CD1c-positive myeloid dendritic cell (primary cell): ENCODE data around the gene TARDBP.
"Not testable (repeated sequence)": the region's sequence is repeated elsewhere in the genome, so short reads cannot be mapped to it uniquely, and the experiment has no call there.

Experiments used
- DNase-seq: peaks from one replicate; pipeline ENCODE4 v3.0.0-alpha.2; 2016; ENCODE audit errors: extremely low spot score

The TARDBP gene

DNA sequence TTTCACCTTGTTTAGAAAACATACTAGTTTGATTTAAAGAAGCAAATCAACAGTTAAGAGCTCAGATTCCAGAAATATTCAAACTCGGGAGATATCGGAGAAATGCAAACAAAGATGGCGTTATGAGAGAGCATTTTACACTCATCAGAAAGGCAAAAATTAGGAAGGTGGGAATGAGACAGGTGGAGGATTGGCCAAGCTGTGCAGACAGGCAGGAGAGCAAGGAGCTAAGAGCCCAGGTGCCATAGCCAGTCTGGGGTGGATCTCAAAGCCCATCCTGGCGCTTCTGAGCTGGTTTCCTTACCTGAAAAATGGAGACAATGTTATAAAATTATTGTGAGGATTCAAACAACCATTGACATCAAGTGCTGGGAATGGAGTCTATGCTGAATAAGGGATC lies 19.6 kb upstream of the TARDBP start:
- DNase-seq, result no peak

DNA sequence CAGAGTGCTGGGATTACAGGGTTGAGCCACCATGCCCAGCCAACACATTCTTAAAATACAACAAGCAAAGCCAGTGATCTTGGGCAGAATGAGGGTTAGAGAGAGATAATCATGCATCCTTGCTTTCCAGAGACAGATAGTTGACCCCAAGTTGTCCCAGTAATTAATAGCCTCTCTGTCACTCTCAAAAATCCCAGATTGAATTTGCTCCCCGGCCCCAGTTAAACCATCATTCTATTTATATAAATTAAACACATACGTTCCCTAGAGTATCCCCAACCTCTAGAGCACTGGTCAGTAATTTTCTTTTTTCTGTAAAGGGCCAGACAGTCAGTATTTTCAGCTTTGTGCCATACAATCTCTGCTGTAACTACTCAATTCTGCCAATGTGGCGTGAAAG lies 16.4 kb upstream of the TARDBP start:
- DNase-seq, result no peak

DNA sequence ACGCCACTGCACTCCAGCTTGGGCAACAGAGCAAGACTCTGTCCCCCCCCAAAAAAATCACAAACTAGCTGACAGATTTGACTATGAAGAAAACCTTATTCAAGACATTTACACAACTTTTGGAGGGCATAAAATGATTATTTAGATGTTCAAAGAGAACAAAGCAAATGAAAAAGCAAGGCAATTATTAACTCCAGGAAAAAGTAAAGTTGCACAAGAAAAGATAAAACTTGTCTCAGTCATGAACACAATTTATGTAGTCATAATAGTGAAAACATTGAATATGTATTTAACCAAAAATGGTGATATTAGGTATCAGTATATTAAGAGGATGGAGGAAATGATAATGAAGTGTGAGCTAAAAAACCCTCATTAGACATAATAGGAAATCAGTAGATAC lies 11.9 kb upstream of the TARDBP start:
- no peak for DNase-seq

DNA sequence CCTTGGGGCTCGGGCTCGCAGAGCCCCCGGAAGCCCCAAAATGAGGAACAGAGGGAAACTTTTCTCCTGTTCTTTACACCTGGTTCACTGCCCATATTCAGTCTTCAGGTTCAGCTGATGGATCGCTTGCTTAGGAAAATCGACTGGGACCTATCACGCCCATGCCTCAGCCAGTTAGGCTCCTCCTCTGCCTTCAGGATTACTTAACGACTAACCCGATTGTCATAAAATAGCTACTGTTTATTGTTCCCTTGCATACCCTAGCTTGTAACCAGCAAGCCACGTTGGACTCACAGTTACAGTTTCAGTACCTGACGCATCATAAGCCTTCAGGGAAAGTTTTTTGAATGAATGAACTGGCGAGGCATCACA lies 692 bp downstream of the TARDBP start:
- no peak for DNase-seq

DNA sequence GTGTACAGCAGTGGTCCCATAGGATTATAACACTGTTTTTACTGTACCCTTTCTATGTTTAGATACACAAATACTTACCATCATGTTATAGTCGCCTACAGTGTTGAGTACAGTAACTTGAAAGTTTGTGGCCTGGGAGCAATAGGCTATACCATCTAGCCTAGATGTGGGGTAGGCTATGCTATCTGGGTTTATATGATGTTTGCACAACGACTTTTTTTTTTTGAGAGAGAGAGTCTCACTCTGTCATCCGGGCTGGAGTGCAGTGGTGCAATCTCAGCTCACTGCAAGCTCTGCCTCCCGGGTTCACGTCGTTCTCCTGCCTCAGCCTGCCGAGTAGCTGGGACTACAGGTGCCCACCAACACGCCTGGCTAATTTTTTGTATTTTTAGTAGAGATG lies 6.9 kb downstream of the TARDBP start:
- not testable (repeated sequence) for DNase-seq

DNA sequence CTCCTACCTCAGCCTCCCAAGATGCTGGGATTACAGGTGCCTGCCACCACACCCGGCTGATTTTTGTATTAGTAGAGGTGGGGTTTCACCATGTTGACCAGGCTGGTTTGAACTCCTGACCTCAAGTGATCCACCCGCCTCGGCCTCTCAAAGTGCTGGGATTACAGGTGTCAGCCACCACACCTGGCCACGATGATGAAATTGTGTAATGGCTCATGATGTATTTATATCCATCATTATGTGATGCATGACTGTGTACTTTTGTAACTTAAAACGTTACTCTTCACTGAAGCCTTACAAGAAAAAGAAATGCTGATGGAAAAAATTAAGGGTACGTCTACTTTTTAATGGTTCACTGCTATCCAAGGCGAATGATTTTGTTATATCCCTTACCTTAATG lies 7.5 kb downstream of the TARDBP start:
- no peak for DNase-seq

DNA sequence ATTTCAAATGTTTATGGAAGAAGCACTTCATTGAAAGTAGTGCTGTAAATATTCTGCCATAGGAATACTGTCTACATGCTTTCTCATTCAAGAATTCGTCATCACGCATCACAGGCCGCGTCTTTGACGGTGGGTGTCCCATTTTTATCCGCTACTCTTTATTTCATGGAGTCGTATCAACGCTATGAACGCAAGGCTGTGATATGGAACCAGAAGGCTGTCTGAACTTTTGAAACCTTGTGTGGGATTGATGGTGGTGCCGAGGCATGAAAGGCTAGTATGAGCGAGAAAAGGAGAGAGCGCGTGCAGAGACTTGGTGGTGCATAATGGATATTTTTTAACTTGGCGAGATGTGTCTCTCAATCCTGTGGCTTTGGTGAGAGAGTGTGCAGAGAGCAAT lies 10.7 kb downstream of the TARDBP start:
- no peak for DNase-seq

DNA sequence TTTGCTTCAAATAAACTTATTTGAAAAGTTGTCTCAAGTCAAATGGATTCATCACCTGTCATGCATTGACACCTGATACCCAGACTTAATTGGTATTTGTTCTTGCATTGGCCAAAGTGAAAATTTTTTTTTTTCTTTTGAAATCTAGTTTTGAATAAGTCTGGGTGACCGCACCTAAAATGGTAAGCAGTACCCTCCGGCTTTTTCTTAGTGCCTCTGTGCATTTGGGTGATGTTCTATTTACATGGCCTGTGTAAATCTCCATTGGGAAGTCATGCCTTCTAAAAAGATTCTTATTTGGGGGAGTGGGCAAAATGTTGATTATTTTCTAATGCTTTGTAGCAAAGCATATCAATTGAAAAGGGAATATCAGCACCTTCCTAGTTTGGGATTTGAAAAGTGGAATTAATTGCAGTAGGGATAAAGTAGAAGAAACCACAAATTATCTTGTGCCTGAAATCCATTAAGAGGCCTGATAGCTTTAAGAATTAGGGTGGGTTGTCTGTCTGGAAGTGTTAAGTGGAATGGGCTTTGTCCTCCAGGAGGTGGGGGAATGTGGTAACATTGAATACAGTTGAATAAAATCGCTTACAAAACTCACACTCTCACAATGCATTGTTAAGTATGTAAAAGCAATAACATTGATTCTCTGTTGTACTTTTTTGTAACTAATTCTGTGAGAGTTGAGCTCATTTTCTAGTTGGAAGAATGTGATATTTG lies 11.9 kb downstream of the TARDBP start:
- no peak for DNase-seq

DNA sequence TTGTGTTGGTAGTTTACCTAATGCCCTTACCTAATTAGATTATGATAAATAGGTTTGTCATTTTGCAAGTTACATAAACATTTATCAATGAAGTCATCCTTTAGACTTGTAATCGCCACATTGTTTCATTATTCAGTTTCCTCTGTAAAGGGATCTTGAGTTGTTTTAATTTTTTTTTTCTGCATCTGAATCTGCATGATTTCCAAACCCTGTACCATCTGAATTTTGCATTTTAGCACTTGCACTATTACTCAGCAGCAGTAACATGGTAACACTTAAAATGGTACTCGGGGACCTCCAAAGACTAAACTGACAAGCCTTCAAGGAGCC lies 12.4 kb downstream of the TARDBP start:
- DNase-seq, result no peak

DNA sequence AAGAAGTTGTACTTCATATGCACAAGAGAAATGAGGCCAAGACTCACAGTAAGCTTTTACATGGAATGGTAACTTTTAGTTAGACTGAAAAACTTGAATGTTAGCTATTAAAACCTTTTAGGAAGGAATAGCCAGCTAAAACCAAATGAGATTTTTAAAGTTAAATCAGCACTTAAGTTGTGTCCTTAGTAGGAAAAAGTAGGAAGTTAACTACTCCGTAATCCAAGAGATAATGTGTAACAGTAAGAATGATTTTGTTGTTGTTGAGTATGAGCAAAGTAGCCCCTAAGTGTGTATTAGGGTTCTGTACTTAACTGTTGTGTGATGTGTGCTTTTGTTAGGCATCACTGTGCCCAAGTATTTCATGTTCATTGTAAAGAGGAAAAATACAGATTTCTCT lies 13.2 kb downstream of the TARDBP start:
- no peak for DNase-seq

DNA sequence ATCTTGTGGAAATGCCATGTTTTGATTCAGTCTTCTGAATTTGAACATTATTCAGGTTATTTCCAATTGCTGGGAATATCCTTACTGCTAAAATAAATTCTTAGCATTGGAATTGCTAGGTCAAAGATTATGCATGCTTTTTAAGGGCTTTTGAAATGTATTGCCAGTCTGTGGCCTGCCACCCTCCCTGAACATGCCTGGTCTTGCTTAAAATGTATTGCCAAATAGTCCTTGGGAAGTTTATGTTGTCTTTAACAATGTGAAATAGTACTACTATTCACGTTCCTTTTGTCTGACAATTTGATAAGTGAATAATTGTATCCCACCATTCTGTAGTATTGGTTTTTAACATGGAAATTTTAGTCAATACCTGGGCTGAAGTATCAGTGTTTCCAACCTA lies 13.6 kb downstream of the TARDBP start:
- DNase-seq, result no peak

DNA sequence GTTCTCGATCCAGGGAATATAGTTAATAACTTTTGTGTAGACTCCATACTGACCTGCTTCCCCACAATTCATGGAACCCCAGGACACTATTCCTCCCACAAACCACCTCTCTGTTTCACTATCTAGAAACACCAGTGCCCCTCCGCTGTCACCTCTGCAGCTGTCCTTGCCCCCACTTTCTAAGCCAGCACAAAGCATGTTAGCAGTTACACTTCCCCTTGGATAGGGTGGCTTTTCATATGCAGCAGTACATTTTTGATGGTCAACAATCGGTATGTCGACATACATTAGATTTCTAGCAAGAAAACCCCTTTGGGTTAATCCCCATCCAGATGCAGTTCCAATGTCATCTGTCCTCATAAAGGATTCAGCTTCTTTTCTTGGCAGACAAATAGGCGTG lies 14.4 kb downstream of the TARDBP start:
- DNase-seq, result no peak

DNA sequence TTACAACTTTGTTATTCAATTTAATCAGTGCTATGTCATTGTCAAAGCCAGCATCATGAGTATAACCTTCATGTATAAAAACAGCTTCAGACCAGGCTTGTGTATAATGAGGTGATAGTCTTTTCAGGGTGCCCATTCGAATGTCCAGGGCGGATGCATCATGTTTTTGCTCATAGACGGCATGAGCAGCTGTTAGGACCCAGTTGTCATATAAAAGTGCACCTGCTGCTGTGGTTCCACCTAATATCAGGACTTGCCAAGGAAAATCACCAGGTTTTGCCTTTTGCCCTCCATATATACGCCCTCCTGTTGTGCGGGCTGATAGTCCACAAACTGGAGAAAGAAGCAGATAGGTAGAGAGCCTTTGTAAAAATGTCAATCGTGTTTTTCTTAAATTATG lies 14.9 kb downstream of the TARDBP start:
- DNase-seq, result no peak

DNA sequence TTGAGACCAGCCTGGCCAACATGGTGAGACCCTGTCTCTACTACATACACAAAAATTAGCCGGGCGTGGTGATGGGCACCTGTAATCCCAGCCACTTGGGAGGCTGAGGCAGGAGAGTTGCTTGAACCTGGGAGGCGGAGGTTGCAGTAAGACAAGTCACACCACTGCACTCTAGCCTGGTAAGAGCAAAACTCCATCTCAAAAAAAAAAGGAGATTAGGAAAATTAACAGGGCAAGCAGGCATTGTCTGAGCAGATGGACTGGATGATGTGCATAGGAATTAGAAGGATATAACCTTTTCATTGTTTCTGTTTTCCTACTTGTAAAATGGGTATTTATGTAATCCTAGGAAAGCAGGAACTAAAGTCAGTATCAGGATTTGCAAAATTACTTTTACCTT lies 15.6 kb downstream of the TARDBP start:
- DNase-seq, result no peak

DNA sequence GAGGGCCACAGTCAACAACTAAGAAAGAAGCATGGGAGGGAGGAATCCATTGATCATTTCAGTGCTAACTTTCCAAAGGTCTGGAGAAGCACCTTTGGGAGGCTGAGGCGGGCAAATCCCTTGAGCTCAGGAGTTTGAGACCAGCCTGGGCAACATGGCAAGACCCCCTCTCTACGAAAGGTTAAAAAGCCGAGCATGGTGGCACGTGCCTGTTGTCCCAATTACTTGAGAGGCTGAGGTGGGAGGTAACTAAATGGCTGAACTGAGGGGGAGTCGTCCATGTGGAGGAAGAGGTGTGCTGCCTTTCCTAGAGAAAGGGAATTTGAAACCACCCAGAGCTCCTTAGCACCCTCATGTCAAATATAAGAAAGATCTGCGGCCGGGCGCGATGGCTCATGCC lies 18.4 kb downstream of the TARDBP start:
- DNase-seq, result no peak

DNA sequence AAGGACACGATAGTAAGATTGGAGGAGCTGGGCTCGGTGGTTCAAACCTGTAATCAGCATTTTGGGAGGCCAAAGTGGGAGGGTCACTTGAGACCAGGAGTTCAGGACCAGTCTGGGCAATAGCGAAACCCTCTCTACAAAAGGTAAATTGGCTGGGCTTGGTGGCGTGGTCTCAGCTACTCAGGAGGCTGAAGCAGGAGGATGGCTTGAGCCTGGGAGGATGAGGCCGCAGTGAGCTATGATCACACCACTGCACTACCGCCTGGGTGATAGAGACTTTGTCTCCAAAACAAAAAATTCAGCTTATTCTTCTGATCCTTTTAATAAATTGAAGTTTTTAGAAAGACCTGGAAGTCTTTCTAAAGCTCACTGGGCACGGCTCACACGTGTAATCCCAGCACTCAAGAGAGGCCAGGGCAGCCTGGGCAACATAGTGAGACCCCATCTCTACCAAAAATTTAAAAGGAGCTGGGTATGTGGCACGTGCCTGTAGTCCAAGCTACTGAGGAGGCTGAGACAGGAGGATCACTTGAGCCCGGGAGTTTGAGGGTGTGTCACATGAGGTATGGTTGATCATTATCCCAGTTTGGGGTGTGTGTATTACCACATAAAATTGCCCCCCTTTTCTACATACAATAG lies 19.3 kb downstream of the TARDBP start:
- DNase-seq, result no peak

DNA sequence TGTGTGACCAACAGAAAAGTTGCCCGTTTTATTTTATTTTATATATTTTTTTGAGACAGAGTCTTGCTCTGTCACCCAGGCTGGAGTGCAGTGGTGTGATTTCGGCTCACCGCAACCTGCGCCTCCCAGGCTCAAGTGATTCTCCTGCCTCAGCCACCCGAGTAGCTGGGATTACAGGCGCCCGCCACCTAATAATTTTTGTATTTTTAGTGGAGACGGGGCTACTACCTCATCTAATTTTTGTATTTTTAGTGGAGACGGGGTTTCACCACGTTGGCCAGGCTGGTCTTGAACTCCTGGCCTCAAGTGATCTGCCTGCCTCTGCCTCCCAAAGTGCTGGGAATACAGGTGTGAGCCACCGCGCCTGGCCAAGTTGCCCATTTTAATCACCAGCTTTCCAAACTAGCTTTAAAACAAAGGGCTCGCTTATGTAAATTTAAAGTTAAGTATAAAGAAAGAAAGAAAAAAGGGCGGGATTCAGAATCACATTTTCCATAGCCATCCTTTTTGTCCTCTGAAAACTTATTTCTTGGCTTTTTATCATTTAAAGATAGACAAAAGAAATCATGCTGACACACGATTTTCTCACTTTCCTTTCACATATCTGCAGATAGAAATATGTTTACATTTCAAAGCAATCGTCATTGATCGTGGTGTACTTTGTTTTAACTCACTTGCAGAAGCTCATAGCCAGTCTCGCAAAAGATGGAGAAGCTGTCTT lies 24.7 kb downstream of the TARDBP start:
- not testable (repeated sequence) for DNase-seq

DNA sequence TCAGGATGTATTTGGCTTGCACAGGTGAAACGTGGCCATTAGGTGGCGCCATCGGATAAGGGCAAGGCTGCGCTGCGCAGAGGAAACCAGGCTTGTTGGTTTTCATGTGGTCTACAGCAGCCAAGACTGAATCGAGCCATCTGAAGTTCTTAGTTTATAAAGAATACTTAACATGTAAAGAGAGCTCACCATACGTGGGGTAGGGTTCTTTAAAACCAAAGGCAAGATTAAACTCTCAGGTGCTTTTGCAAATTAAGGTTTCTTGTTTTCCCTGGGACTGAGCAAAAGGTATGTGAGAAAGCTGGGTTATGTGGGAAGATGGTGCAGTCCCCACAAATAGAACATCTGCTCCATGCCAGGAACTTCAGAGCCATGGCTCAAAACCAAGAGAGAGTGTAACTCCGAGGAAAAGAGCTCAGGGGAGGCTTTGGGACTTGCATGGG lies 25.3 kb downstream of the TARDBP start:
- peak; percentile 91 for DNase-seq

DNA sequence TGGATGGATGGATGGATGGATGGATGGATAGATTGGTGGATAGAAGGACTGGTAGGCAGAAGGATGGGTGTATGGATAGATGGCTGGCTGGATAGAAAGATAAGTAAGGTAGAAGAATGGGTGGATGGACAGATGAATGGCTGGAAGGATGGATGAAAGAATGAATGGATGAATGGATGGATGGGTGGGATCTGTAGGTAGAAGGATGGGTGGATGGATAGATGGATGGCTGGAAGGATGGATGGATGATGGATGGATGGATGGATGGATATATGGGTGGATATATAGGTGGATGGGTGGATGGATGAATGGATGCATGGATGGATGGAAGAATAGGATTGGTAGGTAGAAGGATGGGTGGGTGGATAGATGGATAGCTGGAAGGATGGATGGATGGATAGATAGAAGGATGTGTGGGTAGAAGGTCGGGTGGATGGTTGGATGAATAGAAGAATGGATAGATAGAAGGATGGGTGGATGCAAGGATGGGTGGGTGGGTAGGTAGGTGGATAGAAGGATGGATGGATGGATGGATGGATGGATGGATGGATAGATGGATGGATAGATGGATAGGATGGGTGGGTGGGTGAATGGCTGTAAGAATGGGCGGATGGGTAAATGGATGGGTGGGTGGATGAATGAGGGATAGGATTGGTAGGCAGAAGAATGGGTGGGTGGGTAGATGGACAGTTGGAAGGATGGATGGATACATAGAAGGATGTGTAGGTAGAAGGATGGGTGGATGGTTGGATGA lies 27.1 kb downstream of the TARDBP start:
- DNase-seq, result no peak

DNA sequence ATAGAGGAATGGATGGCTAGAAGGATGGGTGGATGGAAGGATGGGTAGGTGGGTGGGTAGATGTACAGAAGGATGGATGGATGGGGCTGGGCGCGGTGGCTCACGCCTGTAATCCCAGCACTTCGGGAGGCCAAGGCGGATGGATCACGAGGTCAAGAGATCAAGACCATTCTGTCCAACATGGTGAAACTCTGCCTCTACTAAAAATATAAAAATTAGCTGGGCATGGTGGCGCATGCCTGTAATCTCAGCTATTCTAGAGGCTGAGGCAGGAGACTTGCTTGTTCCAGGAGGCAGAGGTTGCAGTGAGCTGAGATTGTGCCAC lies 27.6 kb downstream of the TARDBP start:
- DNase-seq, result not testable (repeated sequence)

DNA sequence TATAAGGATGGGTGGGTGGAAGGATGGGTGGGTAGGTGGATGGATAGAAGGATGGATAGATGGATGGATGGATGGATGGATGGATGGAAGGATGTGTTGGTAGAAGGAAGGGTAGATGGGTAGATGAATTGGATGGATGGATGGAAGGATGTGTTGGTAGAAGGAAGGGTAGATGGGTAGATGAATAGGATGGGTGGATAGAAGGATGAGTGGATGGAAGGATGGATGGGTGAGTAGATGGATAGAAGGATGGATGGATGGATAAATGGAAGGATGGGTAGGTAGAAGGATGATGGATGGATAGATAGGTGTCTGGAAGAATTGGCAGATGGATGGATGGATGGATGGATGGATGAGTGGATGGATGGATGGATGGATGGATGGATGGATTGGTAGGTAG lies 28.6 kb downstream of the TARDBP start:
- no peak for DNase-seq

DNA sequence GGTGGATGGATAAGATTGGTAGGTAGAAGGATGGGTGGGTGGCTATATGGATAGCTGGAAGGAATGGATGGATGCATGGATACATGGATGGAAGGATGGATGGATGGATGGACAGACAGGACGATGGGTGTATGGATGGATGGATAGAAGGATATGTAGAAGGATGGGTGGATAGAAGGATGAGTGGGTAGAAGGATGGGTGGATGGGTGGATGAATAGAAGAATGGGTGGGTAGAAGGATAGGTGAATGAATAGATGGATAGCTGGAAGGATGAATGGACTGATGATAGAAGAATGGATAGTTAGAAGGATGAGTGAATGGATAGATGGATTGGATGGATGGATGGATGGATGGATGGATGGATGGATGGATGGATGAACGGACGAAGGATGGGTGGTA lies 29.6 kb downstream of the TARDBP start:
- no peak for DNase-seq
